Fibroblast of the aortic adventitia (primary cell): Measurements from ENCODE around the gene KMT2A. TPM values are rescaled to one million over a fixed set of nuclear protein-coding genes. Genes with fewer than 3 reads are reported as not detected.
A peak's percentile ranks its signal among the peaks of the same experiment; 100 is the strongest.

Experiments used
- DNase-seq: peaks from one replicate; pipeline ENCODE4 v3.0.0-alpha.2; 2010; ENCODE audit warnings: low read depth
- H3K4me3 ChIP-seq: 2 replicates; pipeline ENCODE4 v1.5.1; 2011; ENCODE audit warnings: low read depth, mild to moderate bottlenecking, control low read depth, low read length, moderate library complexity
- total RNA-seq: library from RNA; depleted of rRNA; stranded (reverse); fragments of >200 nt; gene quantifications from 2 replicates; pipeline ENCODE4 v1.2.3, GENCODE V29; 2012; ENCODE audit warnings: low replicate concordance
- TF ChIP-seq, protein P1 (sequence below): IDR thresholded peaks from 2 replicates; pipeline ENCODE4 v1.5.1; 2011; ENCODE audit warnings: mild to moderate bottlenecking, low read length, control low read depth, inconsistent platforms; ENCODE audit not compliant: insufficient read depth

KMT2A gene
- total RNA-seq, 1 donor = 49.8 TPM

DNA sequence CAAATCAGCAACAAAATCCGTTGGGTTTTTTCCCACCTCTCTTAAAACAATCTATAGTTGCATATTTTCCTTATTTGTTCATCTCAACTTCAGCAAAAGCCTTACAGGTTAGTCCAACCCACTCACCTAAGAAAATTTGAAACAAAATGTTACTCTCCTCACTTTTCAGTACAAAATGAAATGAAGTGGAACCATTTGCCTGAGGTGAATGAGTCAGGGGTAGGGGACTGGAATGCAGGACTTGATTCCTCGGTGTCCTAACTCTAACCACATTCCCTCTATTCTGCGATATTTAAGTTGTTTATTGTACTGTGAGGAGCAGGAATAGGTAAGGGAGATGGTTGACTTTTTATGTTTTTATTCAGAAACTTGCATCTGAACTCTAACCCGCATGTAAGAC is 18.5 kb upstream of the KMT2A start:
- TF ChIP-seq, protein P1, sequence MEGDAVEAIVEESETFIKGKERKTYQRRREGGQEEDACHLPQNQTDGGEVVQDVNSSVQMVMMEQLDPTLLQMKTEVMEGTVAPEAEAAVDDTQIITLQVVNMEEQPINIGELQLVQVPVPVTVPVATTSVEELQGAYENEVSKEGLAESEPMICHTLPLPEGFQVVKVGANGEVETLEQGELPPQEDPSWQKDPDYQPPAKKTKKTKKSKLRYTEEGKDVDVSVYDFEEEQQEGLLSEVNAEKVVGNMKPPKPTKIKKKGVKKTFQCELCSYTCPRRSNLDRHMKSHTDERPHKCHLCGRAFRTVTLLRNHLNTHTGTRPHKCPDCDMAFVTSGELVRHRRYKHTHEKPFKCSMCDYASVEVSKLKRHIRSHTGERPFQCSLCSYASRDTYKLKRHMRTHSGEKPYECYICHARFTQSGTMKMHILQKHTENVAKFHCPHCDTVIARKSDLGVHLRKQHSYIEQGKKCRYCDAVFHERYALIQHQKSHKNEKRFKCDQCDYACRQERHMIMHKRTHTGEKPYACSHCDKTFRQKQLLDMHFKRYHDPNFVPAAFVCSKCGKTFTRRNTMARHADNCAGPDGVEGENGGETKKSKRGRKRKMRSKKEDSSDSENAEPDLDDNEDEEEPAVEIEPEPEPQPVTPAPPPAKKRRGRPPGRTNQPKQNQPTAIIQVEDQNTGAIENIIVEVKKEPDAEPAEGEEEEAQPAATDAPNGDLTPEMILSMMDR = no peak
- H3K4me3 ChIP-seq = no peak overlapping the region
- DNase-seq = no peak

DNA sequence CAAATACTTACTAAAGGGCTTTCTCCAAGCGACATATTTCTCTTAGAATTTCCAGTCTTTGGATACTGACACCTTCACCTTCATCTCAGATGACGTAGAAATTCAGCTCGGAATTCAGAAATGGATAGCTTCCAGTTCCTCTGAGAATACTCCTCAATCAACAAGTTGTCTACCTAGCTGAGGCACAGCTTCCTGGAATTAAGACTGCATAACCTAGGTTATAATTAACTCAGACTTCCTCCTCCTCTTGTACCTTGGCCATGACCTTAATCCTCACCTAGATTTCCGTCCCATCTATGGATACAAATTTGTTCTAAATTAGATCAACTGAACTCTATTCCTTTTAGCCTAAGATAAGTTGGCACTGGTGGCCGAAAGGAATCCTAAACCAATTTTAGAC is 17.5 kb upstream of the KMT2A start:
- TF ChIP-seq, protein P1 = no peak
- DNase-seq = no peak
- H3K4me3 ChIP-seq = no peak overlapping the region

DNA sequence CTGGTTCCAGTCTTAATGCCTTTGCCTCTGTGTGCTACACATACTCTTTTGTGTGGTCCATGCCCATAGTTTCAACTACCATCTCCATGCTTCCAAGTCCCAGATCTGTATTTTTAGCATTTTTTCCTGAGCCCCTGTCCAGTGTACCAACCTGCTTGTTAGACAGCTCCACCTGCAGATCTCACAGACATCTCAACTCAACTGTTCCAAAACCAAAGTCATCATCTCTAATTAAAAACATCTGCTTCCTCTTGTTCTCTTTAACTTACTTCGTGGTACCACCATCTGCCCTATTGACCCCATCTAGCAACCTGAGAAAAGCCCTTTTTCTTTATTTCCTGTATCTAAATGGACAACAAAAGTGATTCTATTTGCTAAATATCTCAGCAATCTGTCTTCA is 8.6 kb upstream of the KMT2A start:
- no peak for DNase-seq
- no peak overlapping the region for H3K4me3 ChIP-seq
- TF ChIP-seq, protein P1 = no peak

DNA sequence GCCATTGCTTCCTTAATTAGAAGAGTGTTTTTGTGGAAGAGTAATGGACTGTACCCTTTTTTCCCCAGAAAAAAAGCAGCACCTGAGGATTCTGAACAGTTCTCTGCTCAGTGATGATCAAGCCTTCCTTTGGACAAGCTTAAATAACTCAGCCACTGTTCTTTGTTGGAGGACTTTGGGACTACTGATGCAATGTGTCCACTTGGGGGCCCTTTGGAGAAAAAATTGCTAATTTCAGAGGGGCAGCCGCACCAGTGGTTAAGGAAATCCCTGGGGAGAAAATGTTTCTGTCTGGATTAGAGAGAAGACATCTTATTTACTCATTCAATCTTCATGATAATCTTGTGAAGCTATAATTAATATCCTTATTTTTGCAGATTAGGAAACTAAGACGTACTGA is 5.3 kb upstream of the KMT2A start:
- TF ChIP-seq, protein P1 = no peak
- no peak for DNase-seq
- no peak overlapping the region for H3K4me3 ChIP-seq

DNA sequence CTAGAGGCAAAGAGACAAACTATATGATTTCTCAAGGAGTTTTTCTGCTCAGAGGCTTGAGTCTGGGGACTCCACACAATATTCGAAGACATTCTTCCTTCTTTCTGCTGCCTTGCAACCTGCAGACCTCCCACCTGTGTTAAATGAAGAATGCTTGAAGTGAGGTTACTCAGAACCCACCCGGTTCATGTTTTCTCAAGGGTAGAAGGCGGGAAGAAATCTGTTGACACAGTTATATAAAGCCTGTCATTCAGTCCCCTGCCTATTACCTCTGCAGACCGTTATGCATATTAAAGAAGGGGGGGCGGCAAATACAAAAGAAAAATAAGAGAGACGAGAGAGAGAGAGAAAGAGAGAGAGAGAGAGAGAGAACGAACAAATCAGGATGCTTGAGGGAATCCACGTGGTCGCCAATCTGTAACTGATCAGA is 2.2 kb upstream of the KMT2A start:
- DNase-seq = peak; percentile 55
- TF ChIP-seq, protein P1 = no peak
- peak overlapping the region; percentile 71 for H3K4me3 ChIP-seq

DNA sequence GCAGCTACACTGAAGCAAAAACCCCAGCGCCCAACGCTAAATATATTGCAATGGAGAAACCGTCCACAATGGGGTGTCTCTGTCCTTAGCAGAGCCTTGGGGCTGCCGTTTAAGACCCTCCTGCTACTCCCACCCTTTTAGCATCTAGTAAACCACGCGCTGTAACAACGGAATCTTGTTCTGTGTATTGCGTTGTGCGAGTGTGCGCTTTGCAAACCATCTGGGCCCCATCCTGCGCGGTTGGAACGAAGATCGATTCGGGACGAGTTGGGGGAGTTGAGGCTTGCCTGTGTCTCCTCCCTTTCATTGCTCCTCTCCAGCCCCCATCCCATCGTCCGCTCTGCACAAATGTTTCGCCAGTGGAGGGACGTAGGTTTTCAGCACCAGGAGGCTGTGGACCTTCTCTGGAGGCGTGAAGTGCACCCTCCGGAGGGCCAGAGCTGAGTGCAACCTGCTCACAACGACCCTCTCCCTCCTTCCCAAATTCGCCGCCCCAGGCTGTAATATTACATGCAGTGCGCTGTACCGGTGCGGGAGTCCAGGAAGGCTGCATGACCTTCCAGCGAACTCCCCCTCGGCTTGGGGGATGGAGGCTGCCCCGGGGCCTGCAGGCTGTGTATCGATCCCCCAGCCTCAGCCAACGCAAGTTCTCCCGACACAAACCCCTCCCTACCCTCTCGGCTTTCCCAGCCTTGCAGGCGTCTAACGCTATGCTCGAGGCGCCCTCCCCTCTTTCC is 1.6 kb upstream of the KMT2A start:
- TF ChIP-seq, protein P1 = no peak
- H3K4me3 ChIP-seq = peak overlapping the region; percentile 71
- peak; percentile 34 for DNase-seq
